Measurements from ENCODE around the gene C4orf46.

The C4orf46 gene

DNA sequence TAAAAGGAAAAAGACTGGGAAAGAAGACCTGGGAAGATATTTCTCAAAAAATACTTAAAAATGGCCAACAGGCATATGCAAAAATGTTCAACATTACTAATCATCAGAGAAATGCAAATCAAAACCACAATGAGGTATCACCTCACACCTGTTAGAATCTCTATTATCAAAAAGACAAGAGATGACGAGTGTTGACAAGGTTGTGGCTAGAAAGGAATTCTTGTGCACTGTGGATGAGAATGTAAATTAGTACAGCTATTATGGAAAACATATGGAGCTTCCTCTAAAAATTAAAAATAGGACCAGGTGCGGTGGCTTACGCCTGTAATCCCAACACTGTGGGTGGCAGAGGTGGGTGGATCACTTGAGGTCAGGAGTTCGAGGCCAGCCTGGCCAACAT is 50.0 kb downstream of the C4orf46 start:
- ATAC-seq, result no peak
- TF ChIP-seq OSR1 (CRISPR knock-in tag; IDR thresholded peaks at IDR 0.05) (no peak), BACH2 (CRISPR knock-in tag; IDR thresholded peaks at IDR 0.05; ENCODE audit: borderline replicate concordance) (no peak), ZFP30 (CRISPR knock-in tag; IDR thresholded peaks at IDR 0.05) (no peak), ZNF565 (CRISPR knock-in tag; conservative IDR thresholded peaks at IDR 0.05; ENCODE audit: low read depth) (no peak), ISL1 (CRISPR knock-in tag; IDR thresholded peaks at IDR 0.05) (no peak), ZNF8 (CRISPR knock-in tag; IDR thresholded peaks at IDR 0.05) (no peak), TOX (CRISPR knock-in tag; IDR thresholded peaks at IDR 0.05; ENCODE audit: borderline replicate concordance) (no peak), TCF4 (CRISPR knock-in tag; IDR thresholded peaks at IDR 0.05; ENCODE audit: borderline replicate concordance) (no peak), ARNTL (CRISPR knock-in tag; IDR thresholded peaks at IDR 0.05; ENCODE audit: borderline replicate concordance, low read depth) (no peak), RARB (CRISPR knock-in tag; IDR thresholded peaks at IDR 0.05) (no peak), ZFP3 (CRISPR knock-in tag; IDR thresholded peaks at IDR 0.05) (no peak), ESRRG (CRISPR knock-in tag; IDR thresholded peaks at IDR 0.05) (no peak), ZNF70 (CRISPR knock-in tag; IDR thresholded peaks at IDR 0.05) (no peak)
- TF ChIP-seq, protein P1, sequence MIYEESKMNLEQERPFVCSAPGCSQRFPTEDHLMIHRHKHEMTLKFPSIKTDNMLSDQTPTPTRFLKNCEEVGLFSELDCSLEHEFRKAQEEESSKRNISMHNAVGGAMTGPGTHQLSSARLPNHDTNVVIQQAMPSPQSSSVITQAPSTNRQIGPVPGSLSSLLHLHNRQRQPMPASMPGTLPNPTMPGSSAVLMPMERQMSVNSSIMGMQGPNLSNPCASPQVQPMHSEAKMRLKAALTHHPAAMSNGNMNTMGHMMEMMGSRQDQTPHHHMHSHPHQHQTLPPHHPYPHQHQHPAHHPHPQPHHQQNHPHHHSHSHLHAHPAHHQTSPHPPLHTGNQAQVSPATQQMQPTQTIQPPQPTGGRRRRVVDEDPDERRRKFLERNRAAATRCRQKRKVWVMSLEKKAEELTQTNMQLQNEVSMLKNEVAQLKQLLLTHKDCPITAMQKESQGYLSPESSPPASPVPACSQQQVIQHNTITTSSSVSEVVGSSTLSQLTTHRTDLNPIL (CRISPR knock-in tag; IDR thresholded peaks at IDR 0.05; ENCODE audit: low read depth), result no peak
- TF ChIP-seq, protein P2, sequence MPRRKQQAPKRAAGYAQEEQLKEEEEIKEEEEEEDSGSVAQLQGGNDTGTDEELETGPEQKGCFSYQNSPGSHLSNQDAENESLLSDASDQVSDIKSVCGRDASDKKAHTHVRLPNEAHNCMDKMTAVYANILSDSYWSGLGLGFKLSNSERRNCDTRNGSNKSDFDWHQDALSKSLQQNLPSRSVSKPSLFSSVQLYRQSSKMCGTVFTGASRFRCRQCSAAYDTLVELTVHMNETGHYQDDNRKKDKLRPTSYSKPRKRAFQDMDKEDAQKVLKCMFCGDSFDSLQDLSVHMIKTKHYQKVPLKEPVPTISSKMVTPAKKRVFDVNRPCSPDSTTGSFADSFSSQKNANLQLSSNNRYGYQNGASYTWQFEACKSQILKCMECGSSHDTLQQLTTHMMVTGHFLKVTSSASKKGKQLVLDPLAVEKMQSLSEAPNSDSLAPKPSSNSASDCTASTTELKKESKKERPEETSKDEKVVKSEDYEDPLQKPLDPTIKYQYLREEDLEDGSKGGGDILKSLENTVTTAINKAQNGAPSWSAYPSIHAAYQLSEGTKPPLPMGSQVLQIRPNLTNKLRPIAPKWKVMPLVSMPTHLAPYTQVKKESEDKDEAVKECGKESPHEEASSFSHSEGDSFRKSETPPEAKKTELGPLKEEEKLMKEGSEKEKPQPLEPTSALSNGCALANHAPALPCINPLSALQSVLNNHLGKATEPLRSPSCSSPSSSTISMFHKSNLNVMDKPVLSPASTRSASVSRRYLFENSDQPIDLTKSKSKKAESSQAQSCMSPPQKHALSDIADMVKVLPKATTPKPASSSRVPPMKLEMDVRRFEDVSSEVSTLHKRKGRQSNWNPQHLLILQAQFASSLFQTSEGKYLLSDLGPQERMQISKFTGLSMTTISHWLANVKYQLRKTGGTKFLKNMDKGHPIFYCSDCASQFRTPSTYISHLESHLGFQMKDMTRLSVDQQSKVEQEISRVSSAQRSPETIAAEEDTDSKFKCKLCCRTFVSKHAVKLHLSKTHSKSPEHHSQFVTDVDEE (CRISPR knock-in tag; IDR thresholded peaks at IDR 0.05), result no peak
- TF ChIP-seq, protein P3, sequence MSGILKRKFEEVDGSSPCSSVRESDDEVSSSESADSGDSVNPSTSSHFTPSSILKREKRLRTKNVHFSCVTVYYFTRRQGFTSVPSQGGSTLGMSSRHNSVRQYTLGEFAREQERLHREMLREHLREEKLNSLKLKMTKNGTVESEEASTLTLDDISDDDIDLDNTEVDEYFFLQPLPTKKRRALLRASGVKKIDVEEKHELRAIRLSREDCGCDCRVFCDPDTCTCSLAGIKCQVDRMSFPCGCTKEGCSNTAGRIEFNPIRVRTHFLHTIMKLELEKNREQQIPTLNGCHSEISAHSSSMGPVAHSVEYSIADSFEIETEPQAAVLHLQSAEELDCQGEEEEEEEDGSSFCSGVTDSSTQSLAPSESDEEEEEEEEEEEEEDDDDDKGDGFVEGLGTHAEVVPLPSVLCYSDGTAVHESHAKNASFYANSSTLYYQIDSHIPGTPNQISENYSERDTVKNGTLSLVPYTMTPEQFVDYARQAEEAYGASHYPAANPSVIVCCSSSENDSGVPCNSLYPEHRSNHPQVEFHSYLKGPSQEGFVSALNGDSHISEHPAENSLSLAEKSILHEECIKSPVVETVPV (CRISPR knock-in tag; IDR thresholded peaks at IDR 0.05), result no peak
- TF ChIP-seq, protein P4, sequence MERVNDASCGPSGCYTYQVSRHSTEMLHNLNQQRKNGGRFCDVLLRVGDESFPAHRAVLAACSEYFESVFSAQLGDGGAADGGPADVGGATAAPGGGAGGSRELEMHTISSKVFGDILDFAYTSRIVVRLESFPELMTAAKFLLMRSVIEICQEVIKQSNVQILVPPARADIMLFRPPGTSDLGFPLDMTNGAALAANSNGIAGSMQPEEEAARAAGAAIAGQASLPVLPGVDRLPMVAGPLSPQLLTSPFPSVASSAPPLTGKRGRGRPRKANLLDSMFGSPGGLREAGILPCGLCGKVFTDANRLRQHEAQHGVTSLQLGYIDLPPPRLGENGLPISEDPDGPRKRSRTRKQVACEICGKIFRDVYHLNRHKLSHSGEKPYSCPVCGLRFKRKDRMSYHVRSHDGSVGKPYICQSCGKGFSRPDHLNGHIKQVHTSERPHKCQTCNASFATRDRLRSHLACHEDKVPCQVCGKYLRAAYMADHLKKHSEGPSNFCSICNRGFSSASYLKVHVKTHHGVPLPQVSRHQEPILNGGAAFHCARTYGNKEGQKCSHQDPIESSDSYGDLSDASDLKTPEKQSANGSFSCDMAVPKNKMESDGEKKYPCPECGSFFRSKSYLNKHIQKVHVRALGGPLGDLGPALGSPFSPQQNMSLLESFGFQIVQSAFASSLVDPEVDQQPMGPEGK (CRISPR knock-in tag; IDR thresholded peaks at IDR 0.05; ENCODE audit: borderline replicate concordance), result no peak
- TF ChIP-seq, protein P5, sequence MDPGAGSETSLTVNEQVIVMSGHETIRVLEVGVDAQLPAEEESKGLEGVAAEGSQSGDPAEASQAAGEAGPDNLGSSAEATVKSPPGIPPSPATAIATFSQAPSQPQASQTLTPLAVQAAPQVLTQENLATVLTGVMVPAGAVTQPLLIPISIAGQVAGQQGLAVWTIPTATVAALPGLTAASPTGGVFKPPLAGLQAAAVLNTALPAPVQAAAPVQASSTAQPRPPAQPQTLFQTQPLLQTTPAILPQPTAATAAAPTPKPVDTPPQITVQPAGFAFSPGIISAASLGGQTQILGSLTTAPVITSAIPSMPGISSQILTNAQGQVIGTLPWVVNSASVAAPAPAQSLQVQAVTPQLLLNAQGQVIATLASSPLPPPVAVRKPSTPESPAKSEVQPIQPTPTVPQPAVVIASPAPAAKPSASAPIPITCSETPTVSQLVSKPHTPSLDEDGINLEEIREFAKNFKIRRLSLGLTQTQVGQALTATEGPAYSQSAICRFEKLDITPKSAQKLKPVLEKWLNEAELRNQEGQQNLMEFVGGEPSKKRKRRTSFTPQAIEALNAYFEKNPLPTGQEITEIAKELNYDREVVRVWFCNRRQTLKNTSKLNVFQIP (CRISPR knock-in tag; IDR thresholded peaks at IDR 0.05; ENCODE audit: borderline replicate concordance, low read depth), result no peak

DNA sequence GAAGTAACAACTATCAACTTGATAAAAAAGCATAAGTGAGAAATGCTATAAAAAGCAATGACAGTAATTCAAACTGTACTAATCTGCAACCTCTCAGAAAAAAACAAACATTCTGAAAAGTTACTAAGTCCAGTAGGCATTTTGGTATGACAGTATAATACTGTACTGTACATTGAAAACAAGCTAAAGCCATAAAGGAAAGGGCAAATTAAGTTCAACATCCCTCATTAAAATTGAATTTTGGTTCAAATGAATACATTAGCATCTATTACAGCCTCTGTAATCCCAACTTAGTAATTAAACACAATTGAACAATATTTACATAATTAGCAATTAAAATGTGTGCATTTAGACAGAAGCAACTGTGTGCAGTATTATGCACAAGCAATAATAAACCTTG is 53.7 kb downstream of the C4orf46 start:
- no peak for ATAC-seq
- TF ChIP-seq CSDC2 (CRISPR knock-in tag; IDR thresholded peaks at IDR 0.05) (no peak), ZNF565 (CRISPR knock-in tag; conservative IDR thresholded peaks at IDR 0.05; ENCODE audit: low read depth) (no peak), PPARA (CRISPR knock-in tag; IDR thresholded peaks at IDR 0.05; ENCODE audit: borderline replicate concordance) (no peak), TOX (CRISPR knock-in tag; IDR thresholded peaks at IDR 0.05; ENCODE audit: borderline replicate concordance) (no peak)
- TF ChIP-seq, protein P5 (CRISPR knock-in tag; IDR thresholded peaks at IDR 0.05; ENCODE audit: borderline replicate concordance, low read depth), result no peak

All from SK-N-SH treated with all-trans-retinoic acid at 6 μM for 48 hours (cell line).